ENCODE measurements around the gene KCNF1.

DNA sequence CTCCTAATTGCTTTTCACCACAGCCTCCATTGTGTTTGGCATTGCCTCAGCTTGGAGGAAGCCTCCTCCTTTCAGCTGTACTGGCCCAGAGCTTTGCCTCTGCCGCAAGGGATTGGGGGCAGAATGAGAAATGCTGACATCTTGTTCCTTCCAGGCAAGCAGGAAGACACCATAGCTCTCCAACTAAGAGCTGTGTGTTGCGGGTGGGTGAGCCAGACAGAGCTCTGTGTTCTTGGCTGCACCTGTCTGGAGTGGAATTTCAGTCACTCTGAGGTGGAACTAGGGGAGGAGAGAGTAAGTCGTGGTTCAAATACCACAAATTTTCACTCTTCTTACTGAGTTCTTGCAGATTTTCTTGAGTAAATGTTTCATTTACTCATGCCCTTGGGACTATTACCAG is 36.6 kb upstream of the KCNF1 start:
- TF ChIP-seq NFXL1 (IDR thresholded peaks at IDR 0.05; ENCODE audit: borderline replicate concordance) = no peak
- TF ChIP-seq USF2 (IDR thresholded peaks at IDR 0.05; ENCODE audit: borderline replicate concordance, low read depth, low read length) = no peak
- no peak for TF ChIP-seq GATAD2B (conservative IDR thresholded peaks at IDR 0.05; ENCODE audit: low read depth)
- no peak for TF ChIP-seq EED (IDR thresholded peaks at IDR 0.05; ENCODE audit: low read depth)
- no peak for TF ChIP-seq SMAD1 (IDR thresholded peaks at IDR 0.05; ENCODE audit: low read depth, partially characterized antibody)
- TF ChIP-seq, protein P1, sequence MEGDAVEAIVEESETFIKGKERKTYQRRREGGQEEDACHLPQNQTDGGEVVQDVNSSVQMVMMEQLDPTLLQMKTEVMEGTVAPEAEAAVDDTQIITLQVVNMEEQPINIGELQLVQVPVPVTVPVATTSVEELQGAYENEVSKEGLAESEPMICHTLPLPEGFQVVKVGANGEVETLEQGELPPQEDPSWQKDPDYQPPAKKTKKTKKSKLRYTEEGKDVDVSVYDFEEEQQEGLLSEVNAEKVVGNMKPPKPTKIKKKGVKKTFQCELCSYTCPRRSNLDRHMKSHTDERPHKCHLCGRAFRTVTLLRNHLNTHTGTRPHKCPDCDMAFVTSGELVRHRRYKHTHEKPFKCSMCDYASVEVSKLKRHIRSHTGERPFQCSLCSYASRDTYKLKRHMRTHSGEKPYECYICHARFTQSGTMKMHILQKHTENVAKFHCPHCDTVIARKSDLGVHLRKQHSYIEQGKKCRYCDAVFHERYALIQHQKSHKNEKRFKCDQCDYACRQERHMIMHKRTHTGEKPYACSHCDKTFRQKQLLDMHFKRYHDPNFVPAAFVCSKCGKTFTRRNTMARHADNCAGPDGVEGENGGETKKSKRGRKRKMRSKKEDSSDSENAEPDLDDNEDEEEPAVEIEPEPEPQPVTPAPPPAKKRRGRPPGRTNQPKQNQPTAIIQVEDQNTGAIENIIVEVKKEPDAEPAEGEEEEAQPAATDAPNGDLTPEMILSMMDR (IDR thresholded peaks at IDR 0.05 in 2 of 3, conservative IDR thresholded peaks at IDR 0.05 in 1 of 3; ENCODE audit: control insufficient read depth in 2 of 3, extremely low read depth in 1 of 3, insufficient read depth in 1 of 3, low read depth in 3 of 3, low read length in 3 of 3) = no peak
- no peak for TF ChIP-seq JUNB (IDR thresholded peaks at IDR 0.05)
- TF ChIP-seq USF1 (IDR thresholded peaks at IDR 0.05; ENCODE audit: borderline replicate concordance, extremely low read length, insufficient read depth, low read depth, low read length) = no peak
- TF ChIP-seq HDGF (IDR thresholded peaks at IDR 0.05) = no peak
- TF ChIP-seq POLR2A (IDR thresholded peaks at IDR 0.05; ENCODE audit: low read depth, low read length) = no peak
- TF ChIP-seq RCOR1 (conservative IDR thresholded peaks at IDR 0.05; ENCODE audit: low read depth, low read length) = no peak
- no peak for TF ChIP-seq EZH2 (IDR thresholded peaks at IDR 0.05; ENCODE audit: borderline replicate concordance, control insufficient read depth, low read depth, low read length)
